ENCODE measurements around the gene SAMD1.
"Not testable (repeated sequence)": the region's sequence is repeated elsewhere in the genome, so short reads cannot be mapped to it uniquely, and the experiment has no call there.

SAMD1 gene

DNA sequence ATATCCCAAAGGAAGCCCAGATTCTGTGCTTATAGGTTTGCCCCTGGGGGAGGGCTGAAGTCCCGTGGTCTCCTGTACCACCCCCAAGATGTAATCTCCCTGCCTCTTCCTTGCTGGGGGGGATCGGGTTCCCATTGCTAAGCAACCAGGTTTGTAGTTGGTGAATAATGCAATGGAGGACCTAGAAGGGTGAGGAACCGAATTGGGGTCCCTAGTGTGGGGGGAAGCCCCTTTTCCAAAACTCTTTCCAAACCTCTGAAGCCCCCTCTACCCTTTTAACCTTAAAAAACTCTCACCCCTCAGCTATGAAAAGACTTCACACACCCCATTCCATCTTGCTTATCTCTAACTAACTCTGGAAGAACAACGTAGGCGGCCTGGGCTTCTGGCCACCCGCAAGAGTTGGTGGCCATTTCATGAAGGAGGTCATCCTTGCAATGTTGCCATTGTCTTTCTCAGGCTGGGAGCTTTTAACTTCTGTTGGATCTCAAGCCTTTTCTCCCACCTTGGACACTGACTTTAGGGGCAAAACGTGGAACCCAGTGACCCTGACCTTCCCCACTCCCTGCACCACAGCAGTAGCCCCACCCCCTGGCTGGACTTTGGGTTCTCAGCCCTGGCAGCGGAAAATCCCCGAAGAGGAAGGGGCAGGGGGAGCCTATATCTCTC is 29.3 kb downstream of the SAMD1 start:
- no peak for DNase-seq (ENCODE audit: low spot score)

DNA sequence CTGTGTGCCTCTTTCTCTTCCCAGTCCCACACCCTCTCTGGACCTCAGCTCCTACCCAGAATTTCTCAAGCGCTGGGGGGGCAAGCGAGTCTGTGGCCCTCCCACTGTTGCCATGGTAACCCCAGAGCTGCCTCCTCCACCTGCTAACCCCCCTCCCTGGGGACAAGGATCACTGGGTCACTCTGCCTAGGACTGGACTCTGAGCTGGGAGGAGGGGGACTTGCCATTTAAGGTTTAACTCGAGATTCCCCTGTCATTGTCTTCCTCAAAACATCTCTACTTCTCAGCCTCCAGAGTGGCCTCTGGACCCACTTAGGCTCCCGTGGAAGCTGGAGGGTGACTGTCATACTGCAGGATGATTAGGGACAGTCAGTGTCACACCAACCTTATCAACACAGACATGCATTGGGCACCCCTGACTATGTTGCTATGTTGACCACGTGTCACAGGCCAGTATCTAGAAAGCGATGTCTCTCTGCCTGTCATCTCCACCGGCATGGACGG is 30.8 kb downstream of the SAMD1 start:
- DNase-seq (ENCODE audit: low spot score) = no peak

DNA sequence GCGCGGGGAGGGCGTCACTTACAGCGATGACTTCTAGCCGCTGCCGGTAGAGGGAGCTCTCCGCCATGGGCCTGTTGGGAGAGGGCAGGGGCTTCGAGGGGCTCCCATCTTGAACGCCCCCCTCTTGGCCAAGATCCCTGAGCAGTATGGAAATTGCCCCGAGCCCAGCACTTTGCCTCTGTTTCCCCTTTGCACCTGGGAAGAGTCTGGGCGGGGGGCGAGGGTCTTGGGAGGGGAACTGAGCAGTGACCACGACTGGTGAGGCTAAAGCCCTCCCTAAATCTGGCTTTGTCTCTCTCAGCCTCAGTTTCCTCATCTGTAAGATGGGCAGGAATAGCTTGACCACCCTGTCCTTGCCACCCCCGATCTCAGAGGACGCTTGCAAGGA is 31.5 kb downstream of the SAMD1 start:
- DNase-seq (ENCODE audit: low spot score) = peak; percentile 80

DNA sequence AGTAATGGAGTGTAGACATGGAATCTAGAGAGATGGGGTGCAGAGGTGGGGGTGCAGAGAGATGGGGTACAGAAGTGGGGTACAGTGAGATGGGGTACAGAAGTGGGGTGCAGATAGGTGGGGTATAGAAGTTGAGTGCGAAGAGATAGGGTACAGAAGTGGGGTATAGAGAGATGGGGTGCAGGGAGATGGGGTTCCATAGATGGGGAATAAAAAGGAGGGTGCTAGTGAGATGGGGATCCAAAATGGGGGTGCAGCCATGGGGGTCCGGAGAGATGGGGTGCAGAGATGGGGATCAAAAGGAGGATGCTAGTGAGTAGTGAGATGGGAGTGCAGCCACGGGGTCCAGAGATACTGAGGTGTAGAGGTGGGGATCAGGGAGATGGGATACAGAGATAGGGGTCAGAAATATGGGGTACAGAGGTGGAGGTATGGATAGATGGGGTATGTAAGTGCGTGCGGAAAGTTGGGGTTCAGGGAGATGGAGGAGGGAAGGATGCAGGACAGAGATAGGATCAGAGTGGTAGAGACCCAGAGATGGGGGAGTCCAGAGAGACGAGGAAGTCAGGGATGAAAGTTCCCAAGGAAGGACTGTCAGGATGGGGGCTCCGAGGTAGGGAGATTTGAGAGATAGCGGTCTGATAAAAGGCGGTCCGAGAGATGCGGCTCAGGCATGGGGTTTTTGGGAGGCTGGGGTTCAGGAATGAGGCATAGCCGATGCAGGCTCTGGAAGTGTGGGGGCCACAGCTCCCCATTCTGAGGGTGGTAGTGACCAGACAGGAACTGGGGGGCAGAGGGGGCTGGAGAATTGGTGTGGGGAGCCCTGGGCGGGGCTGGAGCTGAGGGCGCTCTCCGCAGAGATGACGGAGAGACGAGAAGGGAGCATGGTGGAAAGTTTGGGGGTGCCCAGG is 32.1 kb downstream of the SAMD1 start:
- DNase-seq (ENCODE audit: low spot score) = no peak

DNA sequence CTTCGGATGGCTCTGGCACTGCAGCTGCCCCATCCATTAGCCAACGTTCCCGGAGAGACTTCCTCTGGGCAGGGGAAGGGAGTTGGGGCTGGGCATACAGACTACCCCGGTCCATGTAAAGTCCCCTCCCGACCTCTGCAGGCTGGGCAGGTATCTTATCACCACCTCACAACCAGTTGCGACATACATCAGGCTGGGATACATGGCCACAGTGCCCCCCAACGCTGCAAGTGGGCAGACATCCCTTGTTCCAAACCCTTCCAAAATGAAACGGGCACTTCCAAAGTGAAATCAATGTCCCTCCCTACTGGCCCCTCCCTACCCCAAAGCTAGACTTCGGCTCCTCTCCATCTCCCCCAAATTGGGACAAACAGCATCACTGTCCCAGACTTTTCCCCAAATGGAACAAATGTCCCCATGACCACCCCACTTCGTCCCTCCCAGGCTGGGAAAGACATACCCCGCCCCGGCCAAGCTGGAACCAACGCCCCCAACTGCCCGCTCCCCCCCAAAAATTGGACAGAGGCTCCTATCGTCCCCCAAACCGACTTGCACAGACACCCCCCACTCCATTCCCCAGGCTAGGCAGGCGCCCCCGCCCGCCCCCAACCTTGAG is 33.7 kb downstream of the SAMD1 start:
- no peak for DNase-seq (ENCODE audit: low spot score)

DNA sequence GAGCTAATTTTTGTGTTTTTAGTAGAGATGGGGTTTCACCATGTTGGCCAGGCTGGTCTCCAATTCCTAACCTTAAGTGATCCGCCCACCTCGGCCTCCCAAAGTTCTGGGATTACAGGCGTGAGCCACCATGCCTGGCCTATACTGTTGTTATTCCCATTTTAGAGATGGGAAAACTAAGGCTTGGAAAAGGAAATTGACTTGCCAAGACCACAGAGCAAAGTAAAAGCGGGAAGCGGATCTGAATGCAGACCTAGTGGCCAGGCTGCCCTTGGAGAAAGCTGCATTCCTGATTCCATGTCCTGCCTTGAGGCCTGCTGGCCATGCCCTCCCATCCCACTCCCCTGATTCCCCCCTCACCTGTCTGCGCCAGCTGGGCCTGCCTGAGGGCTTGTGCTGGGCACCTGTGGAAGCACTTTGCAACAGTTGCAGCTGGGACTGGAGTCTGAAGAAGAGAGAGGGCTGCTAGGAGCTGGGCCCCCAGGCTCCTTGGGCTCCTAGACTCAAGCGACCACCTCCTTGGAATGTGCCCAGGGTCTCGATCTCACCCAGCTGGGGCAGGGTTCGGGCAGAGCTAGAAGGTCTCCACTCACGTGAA is 34.4 kb downstream of the SAMD1 start:
- no peak for DNase-seq (ENCODE audit: low spot score)

DNA sequence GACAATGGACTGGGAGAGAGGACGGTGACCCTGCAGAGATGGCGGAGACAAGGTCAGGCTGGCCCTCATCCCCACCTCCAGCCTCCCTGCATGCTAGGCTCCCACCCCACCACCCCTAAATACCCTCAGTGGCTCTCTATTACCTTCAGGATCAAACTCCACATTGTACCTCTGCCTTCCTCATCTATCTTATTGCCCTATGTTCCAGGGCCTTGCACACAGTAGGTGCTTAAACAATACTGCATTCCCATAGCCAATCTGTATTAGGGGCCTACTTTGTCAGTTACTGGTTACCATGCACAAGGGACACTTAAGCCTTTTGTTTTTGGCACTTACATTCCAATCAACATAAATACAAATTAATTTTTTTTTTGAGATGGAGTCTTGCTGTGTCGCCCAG is 35.2 kb downstream of the SAMD1 start:
- no peak for DNase-seq (ENCODE audit: low spot score)

DNA sequence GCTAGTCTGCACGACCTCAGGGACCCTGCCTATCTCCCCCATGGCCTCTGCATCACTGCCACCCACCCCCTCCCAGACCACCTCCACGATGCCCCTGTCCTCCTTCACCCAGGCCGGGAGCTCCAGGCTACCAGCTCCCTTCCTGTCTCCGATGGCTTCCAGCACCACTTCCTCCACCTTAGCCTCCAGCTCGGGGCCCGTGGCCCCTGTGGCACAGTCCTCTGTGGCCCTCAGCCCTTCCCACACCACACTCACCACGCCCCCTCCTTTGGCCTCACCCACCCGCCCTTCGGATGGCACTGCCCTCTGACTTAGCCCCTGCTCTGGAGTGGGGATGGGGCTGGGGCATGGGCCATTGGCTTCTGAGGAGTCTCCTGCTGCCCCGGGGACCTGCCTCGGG is 35.8 kb downstream of the SAMD1 start:
- DNase-seq (ENCODE audit: low spot score) = no peak

DNA sequence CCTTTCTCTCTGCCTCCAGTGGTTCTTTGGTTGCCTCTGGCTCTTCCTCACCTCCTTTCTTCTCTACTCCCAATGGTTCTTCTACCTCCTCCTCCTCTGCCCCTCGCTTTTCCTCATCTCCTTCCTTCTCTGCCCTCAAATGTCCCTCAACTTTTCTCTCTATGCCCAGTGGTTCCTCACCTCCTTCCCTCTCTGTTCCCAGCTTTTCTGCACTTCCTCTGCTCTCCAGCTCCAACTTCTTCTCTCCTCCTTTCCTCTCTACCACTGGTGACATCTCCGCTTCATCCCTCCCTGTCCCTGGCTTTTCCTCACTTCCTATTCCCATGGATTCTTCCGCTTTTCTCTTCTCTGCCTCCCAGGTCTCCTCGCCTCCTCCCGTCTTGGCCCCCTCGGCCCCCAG is 36.5 kb downstream of the SAMD1 start:
- DNase-seq (ENCODE audit: low spot score) = no peak

DNA sequence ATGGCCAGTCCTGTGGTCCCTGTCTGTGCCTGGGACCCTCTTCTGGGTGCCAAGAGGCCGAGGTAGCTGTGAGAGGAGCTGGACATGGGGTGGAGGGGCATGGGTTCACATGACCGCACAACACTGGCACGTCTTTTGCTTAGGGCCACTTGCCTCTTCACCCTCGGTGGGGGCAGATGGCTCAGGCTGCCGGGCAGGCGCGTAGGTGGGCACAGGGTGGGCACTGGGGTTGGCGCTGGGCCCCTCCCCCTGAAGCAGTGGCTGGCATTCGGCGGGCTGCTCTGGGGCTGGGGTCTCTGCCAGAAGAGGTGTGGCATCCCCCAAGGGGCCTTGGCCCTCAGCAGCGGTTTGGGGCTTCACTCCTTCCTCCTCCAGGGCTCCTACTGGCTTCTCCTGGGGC is 37.1 kb downstream of the SAMD1 start:
- DNase-seq (ENCODE audit: low spot score) = no peak

DNA sequence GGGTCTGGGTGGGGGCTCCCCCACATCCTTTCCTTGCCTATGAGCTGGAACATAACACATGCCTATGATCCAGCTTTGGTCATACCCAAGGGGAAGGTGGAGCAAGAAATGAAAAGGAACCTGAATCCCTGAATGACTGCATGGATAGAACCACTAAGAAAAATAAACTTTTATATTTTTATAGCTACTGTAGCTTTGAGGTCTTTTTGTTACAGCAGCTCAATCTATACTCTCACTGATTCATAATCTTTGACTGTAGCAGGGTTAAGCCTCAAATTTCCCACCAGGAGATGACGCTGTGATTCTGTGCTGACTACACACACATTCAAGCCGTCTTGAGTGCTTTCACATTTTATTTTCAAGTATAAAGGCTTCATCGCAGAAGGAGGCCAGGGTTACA is 37.5 kb downstream of the SAMD1 start:
- no peak for DNase-seq (ENCODE audit: low spot score)

DNA sequence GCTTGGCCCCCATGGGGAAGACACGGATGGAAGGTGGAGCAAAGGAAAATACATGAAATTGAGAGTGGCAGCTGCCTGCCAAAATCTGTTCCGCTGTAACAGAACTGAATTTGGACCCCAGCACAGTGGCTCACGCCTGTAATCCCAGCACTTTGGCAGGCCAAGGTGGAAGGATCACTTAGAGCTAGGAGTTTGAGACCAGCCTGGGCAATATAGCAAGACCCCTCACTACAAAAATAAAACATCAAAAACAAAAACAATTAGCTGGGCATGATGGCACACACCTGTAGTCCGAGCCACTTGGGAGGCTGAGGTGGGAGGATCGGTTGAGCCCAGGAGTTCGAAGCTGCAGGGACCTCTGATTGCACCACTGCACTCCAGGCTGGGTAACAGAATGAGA is 38.1 kb downstream of the SAMD1 start:
- DNase-seq (ENCODE audit: low spot score) = no peak

DNA sequence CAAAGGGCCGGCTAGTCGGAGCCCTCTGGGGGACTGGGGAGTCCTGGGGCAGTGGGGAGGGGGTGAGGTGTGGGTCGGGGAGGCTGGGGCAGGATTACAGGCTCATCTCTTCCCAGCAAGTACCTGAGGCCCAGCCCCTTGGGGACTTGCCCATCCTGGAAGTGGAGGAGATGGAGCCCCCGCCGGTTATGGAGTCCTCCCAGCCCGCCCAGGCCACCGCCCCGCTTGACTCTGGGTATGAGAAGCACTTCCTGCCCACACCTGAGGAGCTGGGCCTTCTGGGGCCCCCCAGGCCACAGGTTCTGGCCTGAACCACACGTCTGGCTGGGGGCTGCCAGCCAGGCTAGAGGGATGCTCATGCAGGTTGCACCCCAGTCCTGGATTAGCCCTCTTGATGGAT is 38.6 kb downstream of the SAMD1 start:
- DNase-seq (ENCODE audit: low spot score) = no peak

DNA sequence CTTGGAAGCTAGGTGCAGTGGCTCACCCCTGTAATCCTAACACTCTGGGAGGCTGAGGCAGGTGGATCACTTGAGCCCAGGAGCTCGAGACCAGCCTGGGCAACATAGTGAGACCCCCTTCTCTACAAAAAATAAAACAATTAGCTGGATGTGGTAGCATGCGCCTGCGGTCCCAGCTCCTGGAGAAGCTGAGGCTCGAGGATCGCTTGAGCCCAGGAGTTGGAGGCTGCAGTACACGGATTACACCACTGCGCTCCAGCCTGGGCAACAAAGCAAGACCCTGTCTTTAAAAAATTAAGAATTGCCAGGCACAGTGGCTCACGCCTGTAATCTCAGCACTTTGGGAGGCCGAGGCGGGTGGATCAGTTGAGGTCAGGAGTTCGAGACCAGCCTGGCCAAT is 39.6 kb downstream of the SAMD1 start:
- not testable (repeated sequence) for DNase-seq (ENCODE audit: low spot score)

DNA sequence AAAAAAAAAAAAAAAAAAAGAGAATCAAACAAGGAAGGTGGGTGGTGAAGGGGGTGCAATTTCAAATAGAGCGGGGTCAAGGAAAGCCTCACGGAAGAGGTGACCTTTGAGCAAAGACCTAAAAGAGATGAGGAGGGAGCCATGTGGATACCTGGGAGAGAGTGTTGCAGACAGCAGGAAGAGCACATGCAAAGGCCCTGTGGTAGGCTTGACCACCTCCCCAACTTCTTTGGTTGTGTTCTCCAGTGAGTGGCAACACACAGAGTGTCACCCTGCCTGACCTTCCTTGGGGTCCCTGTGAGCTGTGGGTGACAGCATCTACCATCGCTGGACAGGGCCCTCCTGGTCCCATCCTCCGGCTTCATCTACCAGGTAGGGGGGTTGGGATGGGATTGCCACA is 40.0 kb downstream of the SAMD1 start:
- no peak for DNase-seq (ENCODE audit: low spot score)

DNA sequence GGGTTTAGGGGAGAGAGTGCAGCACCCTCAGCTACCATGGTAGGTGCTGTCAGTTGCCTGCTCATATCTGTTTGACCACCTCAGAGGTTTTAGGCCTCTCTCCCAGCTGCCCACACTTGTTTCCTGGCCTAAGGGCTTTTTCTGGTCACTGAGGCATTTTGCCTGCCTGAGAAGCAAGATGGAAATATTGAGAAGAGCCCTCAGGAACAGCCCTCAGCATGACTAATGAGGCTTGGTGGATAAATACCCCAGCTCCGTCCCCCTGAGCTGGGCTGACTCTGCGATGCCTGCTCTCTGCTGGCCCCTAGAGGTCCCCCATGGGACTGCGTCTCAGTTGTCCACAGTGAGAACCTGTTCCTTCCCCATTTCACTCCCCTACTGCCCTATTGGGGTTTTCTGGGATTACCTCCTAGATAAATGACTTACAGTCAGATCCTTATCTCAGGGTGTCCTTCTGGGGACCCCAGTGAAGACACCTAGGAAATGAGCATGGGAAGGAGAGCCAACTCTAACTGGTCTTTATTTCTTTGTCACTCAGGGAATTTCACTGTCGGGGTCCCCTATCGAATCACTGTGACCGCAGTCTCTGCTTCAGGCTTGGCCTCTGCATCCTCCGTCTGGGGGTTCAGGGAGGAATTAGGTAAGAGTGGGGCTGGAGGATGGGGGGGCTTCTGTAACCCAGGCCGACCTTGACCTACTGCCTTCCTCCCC is 42.0 kb downstream of the SAMD1 start:
- DNase-seq (ENCODE audit: low spot score) = peak; percentile 83

DNA sequence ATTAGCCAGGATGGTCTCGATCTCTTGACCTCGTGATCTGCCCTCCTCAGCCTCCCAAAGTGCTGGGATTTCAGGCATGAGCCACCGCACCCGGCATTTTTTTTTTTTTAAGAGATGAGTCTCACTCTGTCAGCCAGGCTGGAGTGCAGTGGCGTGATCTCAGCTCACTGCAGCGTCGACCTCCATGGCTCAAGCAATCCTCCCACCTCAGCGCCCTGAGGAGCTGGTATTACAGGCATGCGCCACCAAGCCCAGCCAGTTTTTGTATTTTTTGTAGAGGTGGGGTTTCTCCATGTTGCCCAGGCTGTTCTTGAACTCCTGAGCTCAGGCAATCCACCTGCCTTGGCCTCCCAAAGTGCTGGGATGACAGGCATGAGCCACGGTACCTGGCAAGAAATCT is 42.7 kb downstream of the SAMD1 start:
- DNase-seq (ENCODE audit: low spot score) = not testable (repeated sequence)

DNA sequence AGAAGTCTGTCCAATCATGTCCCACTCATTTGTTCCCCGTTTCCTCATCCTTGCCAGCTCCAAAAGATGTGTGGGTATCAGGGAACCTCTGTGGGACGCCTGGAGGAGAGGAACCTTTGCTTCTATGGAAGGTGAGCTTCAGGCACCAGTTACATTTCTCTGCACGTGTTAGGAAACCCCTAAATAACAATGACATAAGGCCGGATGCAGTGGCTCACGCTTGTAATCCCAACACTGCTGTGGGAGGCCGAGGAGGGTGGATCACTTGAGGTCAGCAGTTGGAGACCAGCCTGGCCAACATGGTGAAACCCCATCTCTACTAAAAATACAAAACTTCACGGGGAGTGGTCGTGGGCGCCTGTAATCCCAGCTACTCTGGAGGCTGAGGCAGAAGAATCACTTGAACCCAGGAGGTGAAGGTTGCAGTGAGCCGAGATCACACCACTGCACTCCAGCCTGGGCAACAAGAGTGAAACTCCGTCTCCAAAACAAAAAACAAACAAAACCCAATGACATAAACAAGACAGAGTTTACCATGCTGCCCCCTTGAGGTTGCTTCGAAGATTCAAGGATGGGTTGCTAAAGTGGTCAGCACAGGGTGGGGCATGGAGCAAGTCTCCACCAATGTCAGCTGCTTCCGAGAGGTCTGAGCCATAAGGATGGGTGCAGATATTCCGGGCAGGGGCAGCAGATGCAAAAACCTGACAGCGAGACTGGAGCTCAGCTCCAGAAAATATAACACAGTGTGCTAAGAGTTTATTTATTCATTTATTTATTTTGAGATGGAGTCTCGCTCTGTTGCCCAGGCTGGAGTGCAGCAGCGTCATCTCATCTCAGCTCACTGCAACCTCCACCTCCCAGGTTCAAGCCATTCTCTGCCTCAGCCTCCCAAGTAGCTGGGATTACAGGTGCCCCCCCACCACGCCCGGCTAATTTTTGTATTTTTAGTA is 47.6 kb downstream of the SAMD1 start:
- peak; percentile 74 for DNase-seq (ENCODE audit: low spot score)

DNA sequence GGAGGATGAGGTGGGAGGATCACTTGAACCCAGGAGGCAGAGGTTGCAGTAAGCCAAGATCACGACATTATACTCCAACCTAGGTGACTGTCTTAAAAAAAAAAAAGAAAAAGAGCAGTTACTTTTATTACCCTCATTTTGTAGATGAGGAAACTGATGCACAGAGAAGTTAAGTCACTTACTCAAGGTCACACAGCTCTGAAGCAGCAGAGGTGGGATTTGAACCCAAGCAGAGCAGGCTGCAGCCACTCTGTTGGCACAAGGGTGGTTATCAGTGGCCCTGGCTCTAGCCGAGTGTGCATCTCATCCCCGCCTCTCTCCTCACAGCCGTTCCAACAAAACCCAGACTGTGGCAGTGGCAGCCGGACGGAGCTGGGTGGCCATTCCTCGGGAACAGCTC is 51.4 kb downstream of the SAMD1 start:
- DNase-seq (ENCODE audit: low spot score) = no peak
